HG02852 (cell line): ENCODE measurements around the gene ZNF679.
"Not testable (repeated sequence)": the region's sequence is repeated elsewhere in the genome, so short reads cannot be mapped to it uniquely, and the experiment has no call there.

Experiments
- ATAC-seq: cut with Tn5 transposase; IDR thresholded peaks from one replicate; pipeline ENCODE4 v1.9.1; 2021; ENCODE audit warnings: mild to moderate bottlenecking, moderate library complexity; ENCODE audit not compliant: unreplicated experiment

The ZNF679 gene

DNA sequence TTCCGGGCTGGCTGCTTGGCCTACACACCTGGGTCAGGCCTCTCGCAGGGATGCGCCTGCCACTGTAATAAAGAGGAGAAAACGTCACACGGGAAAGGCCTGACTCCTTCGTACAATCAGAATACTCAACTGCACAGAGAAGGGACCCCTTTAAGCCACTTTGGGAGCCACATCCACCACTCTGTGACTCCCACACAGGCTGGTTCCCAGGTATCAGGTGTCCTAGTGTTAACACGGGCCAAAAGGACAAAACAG lies 79.7 kb downstream of the ZNF679 start:
- ATAC-seq = no peak

- no peak for ATAC-seq
Observed at GRCh38 chr7:64310426-64310825, 82.2 kb downstream of the ZNF679 start.

DNA sequence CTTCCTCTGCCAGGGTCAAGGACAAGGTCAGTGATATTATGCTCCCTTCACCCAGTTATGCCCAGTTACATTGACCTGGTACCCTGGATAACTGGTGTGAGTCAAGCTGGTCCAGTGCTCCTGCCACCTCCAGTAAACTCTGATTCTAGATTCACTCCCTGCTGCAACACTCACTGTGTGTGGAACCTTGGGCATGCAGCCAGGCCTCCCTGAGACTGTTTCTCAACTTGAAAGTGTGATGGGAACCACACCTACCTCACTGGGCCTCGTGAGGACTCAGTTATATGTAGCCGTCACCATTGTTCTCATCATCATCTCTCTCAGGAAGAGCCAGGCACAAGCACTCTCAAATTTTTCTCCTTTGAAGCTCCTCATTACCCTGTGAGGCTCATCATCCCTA lies 84.6 kb downstream of the ZNF679 start:
- ATAC-seq = no peak

DNA sequence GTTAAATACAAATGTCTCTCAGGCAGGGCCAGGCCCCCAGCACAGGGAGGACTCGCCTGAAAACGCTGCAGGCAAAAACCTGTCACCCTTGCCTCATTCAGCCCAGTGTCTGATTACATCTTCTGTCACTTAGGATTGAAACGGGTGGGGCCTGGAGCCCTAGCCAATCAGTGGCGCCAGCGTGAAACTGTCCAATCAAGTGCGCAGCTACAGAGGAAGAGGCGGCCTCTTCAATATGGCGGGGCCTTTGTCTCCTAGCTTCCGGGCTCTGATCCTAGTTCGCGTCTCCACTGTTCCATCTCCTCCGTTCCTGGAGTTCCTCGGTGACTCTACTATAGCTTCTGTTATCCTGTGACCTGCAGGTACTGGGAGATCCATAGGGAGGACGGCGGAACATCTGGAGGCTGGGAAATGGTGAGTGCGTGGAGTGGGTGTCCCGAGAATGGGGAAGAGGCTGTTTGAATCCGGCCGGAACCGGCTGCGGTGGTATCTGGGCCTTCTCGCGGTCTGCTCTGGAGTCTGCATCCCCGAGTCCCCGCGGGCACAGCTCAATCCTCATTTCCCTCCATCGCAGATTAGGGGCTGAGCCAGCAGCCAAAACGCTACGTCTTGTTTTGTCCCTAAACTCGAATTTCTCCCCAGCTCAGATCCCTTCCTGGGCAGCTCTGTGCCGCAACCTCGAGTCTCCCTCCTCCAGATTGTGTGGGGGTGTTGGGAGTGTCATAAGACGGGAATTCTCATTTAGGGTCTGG lies 85.6 kb downstream of the ZNF679 start, which contains the start of gene ZNF736:
TSS of gene ZNF736 (plus strand) at position 222 of the 752 bp plus-strand sequence. CDS start at position 412, 190 bp downstream.
- peak; percentile 100 for ATAC-seq

DNA sequence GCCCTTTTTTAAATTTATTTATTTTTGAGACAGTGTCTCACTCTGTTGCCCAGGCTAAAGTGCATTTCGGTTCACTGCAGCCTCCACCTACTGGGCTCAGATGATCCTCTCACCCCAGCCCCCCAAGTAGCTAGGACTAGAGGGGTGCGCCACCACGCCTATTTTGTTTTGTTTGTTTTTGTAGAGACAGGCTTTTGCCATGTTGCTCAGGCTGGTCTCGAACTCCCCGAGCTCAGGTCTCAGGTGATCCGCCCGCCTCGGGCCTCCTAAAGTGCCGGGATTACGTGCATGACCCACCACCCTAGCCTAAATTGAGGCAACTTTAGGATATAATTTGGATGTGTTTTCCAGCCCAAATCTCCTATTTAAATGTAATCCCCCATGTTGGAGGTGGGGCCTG lies 86.3 kb downstream of the ZNF679 start:
- no peak for ATAC-seq

DNA sequence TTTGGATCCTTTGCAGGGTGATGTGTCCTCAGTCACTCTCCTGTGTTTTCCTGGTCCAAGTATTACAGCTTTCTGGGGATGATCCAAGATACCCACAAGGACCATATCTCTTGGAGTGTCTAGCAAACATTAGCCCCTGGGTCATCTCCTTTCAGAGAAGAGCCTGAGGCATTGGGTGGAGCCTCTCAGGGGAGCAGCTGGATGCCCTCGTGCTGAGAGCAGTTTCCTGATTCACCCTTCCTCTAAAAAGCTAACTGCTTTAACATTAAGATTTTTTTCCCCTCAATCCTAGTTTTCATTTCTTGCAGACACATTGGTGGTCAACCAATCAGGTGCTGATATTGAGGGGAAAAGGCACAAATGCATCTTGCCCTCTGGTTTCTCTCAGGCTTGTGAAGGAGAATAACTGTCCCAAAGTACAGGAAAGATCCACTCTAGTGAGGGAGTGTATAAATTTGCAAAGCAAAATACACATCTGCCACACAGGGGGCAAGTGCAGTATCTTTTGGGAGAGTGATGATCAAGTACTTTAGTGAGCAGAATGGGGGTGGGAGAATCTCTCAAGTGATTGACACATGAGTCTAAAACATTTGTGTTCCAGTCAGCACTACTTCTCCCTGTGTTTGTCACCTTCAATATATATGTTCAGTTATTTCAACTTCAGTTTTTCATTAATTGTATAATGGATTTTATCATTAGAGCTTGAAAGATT lies 87.9 kb downstream of the ZNF679 start:
- not testable (repeated sequence) for ATAC-seq
